Hematopoietic multipotent progenitor cell treated with erythropoietin and hydrocortisone succinate and interleukin-3 and kit ligand, for 8 days (in vitro differentiated cells): Measurements from ENCODE around the gene RPS27.
"Not testable (repeated sequence)": the region's sequence is repeated elsewhere in the genome, so short reads cannot be mapped to it uniquely, and the experiment has no call there.

Experiments used
- DNase-seq: peaks from one replicate; pipeline ENCODE4 v3.0.0-alpha.2; 2015

RPS27 gene

DNA sequence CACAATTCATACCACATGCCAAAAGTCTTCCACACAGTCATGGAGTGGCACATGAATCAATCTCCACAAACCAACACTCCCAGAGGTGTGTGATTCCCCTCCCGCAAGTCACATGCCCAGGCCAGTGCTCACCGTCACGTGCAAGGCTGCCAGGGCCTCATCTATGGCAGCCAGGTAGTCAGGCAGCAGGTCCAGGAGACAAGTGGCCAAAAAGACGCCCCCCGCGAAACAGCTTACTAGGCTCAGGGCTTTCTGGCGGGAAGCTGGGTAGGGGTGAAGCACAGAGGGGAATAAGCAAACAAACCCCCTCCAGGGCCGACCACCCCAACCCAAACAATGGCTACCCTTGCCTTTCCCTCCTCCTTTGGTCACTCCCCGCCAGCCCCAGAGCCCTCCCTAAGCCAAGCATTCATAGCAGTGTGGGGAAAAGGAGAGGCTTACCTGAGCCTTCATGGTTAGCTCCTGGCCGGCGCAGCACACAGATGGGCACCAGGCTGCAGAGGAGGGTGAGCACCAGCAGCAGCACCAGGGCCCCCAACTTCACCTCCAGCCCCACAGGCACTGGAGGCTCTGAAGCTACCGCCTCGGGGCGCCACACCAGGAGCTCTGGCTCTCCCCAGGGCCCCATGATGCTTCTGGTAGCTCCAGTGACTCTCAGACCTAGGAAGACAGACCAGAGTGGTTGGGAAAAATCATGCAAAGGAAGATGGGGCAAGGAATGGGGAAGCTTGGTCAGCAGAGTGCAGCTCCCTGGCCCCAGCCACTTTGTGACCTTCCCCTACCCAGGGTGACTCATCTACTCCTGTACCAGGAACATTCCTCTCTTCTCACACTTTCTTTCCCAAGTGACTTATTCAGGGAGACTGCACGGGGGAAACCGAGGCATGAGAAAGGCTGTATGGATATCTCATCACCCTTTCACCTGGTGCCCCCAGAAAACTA is 28.2 kb upstream of the RPS27 start:
- DNase-seq, result no peak

DNA sequence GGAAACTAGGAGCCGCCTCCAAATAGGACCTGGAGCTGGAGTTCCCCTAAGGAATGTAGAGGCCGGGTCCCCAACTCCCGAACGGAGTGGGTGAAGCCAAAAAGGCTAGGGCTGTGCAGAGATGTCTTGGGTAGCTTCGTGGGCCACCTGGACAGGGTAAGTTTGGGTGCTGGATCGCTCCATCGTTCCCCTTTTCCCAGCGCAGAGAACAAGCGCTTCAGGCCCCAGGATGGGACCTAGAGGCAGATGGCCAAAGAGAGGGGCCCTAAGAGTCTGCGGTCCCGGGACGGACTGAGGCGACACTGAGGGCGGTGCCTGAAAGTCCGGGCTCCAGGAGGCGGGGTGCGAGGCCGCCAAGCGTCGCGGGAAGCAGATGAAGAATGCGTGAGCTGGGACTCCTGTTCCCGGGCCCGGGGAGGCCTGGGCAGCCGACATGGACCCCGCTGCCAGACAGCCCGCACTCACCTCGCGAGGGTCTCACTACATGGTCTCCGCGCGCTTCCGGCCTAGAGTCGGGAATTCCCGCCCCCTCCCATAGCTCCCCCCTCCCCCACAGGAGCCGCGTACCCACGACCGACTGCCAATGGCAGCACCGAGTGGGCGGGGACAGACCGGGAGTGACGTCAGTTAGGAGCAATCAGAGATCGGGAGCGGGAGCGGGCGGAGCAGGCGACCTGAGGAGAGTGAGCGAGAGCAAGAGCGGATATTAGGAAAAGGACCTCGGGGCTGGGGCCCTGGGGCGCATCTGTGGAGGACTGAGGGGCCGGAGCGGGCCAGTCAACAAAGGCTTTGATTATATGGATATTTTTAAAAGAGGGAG is 27.3 kb upstream of the RPS27 start, which contains the start of gene SLC39A1:
SLC39A1 (minus strand) TSS at position 508 of the 820 bp plus-strand sequence. CDS start 822 bp downstream, outside the sequence.
- DNase-seq, result peak; percentile 97

DNA sequence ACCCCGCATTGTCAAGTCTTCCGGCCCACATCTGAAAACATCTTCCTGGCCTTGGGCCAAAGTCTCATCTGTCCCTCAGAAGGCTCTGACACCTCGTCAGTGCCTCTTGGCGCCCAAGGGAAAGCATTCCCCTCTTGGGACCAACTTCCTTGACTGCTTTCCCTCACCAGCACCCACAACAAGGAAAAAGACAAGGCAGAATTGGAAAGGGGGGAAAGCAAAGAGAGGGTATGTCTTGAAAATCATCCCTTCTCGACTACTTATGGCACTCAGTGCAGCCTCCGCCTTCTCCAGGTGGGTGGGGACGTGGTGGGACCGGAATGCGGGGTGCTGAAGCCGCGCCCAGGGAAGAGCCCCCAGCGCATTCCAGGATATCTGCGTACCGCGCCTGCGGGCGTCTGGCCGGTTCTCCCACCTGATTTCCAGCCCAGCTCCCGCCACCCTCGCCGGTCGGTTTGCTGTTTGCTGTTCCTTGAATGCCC is 26.7 kb upstream of the RPS27 start:
- DNase-seq, result no peak

DNA sequence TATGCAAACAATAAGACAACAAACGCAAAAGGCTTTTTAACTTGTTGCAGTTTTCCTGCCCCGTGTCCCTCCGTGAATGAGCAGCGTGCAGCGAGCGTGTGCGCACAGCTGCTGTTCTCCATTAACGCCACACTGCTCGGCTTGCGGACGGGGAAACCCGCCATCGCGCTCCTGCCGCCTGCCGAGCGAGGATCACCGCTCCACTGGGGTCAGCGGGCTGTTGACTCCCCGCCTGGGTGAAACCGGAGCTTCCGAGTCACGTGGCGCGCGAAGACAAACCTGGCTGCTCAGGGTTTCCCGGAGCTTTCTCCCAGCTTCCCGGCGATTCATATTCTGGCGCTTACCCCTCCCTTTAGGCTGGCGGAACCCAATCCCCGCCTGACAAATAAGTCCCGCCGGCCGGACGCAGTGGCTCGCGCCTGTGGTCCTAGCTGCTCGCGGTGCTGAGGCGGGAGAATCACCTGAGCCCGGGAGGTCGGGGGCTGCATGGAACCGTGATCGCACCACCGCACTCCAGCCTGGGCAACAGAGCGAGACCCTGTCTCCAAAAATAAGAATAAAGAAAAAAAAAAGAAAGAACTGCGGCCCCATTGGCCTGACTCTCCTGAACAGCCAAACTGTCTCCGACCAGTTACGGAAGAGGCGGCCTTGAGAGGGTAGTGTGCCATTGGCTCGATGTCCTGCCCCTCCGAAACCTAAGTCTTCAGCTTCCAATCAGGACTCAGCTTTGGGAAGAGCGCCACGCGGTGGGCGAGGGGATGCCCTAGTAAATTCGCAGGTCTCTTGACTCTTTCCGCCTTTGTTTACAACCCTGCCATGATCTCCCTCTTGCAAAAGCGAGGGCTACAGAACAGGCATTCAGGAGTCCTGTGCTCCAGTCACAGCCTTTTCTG is 23.2 kb upstream of the RPS27 start, which contains the start of gene CREB3L4:
CREB3L4 (plus strand) TSS at position 796 of the 893 bp plus-strand sequence. CDS start 624 bp downstream, outside the sequence.
- DNase-seq, result peak; percentile 99

DNA sequence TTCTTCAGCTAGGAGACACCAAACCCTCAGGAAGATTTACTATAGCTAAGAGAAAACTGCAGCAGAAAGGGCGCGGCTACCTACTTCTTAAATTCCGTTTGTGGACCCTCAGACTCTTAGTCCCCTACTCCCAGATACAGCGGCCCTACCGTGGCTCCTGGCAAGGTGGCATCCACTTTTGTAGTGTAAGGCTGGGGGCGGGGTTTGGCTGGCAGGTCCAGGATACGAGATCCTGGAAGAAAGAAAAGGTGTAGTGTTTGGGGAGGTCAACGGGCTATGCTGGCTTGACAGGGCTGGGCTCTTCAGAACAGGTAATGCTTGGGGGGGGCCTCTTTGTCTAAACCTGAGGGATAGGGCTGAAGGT is 22.6 kb upstream of the RPS27 start:
- DNase-seq, result no peak

DNA sequence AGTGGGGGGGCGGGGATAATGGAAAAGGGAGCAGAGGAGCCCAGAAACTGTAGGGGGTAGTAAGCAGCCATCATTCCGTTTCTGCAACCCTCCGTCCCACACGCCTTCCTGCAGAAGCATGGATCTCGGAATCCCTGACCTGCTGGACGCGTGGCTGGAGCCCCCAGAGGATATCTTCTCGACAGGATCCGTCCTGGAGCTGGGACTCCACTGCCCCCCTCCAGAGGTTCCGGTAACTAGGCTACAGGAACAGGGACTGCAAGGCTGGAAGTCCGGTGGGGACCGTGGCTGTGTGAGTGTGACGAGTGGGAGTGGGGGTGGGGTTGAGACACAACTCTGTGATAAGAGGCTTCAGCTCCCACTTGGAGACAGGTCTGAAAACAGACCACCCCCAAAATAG is 22.2 kb upstream of the RPS27 start:
- DNase-seq, result peak; percentile 19

DNA sequence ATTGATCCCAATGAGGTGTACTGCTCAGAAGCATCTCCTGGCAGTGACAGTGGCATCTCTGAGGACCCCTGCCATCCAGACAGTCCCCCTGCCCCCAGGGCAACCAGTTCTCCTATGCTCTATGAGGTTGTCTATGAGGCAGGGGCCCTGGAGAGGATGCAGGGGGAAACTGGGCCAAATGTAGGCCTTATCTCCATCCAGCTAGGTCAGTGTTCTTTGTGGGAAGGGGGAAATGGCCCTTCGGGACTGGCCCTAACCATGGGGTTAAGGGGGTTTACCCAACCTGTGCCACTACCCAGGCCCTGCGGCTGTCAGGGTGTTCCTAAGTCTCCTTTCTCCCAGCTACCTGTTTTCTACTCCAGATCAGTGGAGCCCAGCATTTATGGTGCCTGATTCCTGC is 21.6 kb upstream of the RPS27 start:
- no peak for DNase-seq

DNA sequence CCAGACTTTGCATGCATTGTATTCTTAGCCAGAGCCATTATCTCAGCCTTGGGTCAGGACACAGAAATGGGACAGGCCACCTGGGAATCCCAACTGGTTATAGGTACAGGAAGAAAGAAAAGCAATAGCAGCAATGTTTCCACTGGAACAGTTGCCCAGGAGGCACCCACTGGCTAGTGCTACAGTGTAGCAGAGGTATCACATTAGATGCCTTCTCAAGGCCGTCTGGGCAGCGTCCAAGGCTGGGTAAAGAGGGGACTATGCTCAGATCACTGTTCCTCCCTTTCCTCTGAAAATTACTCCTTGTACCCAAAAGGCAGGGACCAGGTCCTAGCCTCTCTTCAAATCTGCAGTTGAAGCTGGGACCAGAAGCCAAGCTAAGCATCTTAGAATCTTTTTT is 20.2 kb upstream of the RPS27 start:
- no peak for DNase-seq

DNA sequence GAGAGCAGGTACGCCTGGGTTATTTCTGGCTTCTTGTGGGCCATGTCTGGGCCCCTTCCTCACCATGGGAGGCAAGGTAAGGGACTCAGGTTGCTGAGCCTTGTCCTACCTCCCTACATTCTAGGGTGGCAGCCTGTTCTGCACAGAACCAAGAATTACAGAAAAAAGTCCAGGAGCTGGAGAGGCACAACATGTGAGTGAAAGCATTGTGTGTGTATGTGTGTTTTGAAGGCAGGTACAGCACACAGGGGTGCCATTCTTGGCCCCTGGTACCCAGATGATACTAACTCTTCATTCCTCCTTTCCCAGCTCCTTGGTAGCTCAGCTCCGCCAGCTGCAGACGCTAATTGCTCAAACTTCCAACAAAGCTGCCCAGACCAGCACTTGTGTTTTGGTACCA is 17.5 kb upstream of the RPS27 start:
- DNase-seq, result no peak

DNA sequence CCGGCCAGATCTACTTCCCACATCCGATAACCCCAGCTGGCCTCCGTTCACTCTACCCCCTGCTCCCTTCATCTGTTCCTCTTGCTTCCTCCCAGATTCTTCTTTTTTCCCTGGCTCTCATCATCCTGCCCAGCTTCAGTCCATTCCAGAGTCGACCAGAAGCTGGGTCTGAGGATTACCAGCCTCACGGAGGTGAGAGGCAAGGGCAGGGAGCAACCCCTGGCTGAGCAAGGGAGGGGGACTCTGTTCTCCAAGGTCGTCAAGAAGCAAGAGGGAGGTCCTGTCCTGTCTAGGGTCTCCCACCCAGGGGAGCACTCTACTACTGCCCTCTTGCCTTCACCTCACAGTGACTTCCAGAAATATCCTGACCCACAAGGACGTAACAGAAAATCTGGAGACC is 17.0 kb upstream of the RPS27 start:
- no peak for DNase-seq

DNA sequence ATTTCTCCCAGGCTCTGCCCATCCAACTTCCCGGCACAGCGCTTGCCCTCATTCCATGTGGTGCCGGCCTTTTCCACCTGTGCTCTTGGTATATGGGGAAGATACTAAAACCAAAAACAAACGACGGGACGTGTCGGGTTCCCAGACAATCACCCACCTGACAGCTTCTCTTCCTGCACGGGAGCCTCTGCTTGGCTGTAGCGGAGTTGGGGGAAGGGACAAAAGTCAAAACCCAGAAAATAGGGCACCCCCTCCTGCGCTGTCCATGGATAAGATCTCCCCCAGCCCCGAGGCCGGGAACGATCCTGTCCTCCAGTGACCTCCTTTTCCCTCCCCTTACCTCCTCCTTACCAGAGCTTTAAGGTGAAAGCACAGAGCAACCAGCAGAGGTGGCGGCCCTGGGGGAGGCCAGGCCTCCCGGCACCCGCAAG is 13.7 kb upstream of the RPS27 start:
- peak; percentile 49 for DNase-seq

DNA sequence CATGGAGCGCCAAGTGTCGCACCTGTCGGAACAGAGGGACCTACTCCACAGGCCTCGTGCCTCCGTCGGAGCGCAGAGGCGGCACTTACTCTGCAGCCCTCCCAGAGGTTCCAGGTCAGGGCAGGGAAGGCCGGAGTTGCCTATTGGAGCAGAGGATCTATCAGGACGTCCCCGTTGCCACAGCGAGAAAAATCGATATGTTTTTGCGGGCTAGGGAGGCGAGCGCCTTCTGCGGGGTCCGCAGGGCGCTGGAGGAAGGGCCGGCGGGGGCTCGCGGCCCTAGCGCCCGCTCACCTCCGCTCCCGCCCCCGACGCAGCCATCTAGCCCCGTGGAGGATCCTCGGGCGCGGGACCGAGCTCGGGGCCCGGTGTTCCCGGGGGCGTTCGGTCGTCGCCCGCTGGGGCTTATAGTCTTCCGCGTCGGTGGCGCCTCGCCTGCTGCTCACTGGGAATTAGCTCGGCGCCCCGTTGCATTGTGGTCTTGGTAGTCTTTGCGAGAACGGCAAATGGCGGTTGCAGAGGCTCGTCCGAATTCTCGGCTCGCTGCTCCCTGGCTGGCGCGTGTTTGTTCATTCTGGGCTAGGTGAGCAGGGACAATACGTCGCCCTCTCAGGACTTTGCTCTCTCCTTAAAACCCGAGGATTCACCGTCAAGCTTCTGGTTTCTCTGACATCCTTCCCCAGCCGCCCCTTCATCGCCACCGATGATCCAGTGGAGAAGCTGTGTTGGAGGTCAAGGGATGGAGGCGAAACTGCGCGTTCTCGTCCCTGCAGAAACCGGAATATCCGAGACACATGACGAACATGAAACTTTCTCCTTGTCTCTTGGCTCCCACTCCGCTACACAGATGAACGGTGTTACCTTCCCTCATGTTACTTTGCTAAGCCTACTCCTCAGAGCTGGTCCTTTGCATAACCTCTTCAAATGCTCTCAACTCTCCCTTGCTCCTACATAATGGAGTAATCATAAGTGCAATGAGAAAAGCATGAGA is 13.0 kb upstream of the RPS27 start, which contains the start of gene JTB:
JTB (minus strand) TSS at position 425 of the 991 bp plus-strand sequence; CDS start at position 3, 422 bp downstream.
- peak; percentile 89 for DNase-seq

DNA sequence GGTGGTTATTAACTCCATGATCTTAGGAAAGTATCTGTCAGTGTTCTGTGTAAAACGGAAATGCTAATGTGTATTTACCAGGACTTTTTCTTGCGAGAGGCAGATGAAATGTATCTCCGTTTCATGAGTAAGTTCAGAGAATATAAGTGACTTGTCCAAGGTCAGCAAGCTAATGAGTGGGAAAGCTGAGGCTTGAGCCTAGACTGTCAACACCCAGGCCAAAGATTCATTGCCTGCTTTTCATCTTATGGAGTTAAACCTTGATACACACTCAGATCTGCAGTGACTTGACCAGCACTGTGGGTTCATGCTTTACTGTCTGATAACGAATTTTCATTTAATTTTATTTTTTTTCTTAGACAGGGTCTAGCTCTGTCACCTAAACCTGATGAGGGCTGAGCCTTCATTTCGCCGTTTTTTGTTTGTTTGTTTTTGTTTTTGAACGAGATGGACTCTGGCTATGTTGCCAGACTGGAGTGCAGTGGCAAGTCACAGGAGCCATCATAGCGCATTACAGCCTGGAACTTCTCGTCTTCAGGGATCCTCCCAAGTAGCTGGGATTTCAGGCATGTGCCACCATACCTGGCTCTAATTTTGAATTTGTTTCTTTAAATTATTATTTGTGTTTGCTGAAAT is 12.2 kb upstream of the RPS27 start:
- peak; percentile 35 for DNase-seq

DNA sequence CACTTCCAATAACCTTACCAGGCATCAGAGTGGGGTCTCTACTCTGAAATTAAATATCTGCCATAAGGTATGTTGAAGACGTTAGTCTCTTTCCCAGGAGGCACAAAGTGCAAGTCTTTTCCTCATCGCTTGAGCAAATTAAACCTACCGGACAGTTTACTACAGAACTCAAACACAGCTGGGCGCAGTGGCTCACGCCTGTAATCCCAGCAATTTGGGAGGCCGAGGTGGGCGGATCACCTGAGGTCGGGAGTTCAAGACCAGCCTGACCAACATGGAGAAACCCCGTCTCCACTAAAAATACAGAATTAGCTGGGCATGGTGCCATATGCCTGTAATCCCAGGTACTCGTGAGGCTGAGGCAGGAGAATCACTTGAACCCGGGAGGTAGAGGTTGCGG is 11.5 kb upstream of the RPS27 start:
- DNase-seq, result not testable (repeated sequence)

DNA sequence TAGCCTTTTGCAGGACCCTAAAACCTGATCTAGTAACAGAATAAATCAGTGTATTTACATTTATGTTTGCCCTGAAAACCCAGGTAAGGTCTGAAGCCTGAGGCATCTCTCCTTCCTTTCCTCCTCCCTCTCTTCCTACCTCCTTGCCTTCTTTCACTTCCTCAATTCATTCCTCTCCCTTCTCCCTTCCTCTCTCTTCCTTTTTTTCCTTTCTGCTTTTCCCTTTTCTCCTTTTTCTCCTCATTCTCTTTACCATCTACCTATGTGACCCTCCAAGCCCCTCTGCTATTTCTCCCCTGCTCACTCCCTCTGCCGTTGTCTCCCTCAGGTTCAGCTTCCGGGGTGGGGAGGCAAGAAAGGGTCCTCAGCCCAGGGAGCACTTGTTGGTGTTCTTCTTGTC is 8.8 kb upstream of the RPS27 start:
- DNase-seq, result not testable (repeated sequence)

DNA sequence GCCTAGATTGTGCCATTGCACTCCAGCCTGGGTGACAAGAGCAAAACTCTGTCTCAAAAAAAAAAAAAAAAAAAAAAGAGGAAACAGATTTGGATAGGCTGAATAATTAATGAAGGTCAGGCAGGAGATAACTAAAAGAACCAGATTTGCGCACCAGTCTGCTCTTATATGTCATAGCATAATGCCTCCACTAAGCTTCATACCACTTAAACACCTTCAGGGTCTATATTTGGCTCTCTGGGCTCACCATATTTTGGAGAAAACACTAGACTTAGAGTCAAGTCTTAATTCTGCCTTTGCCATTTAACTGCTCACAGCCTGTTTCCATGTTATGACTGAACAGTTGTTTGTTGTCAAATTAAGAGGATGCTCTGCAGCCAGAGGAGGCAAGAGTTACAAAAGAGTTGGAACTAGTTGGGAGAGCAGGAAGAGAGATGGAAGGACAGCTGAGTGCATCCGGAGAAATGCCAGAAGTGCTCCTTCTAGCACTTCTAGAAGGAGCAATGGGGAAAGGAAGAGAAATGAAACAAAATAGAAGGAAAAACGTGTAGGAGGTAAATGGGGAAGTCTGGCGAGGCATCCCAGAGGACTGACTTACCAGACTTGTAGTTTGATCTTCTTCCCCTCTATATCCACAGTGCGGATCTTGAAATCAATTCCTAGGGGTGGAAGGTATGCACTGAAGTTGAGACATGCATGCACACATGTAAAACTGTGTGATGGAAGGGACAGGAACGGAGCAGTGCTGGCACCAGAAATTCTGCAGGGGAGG is 6.3 kb upstream of the RPS27 start:
- no peak for DNase-seq

DNA sequence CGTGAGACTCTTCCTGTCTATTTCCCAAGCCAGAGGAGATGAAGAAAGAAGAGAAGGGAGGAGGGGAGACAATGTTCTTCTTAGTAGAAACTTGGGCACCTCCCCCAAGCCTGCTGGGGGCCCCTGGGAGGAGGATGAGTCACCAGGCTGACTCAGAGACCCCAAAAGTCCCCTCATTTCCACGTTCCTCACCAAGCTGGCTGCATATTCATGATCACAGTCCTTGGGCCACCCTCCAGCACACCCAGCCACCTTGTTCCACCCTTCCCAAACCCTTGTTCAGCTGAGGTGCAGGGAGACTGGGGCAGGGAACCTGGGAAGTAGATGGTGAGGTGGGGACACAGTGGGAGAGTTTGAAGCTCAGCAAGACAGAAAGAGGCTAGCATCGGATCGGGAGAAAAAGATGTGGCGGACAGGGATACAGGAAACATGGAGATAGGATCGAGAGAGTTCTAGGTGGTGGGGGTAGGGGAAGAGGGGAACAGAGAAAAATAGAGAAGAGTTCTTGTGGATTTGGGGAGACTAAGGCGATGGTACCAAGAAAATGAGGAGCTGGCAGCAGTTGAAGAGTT is 5.1 kb upstream of the RPS27 start:
- DNase-seq, result peak; percentile 27

DNA sequence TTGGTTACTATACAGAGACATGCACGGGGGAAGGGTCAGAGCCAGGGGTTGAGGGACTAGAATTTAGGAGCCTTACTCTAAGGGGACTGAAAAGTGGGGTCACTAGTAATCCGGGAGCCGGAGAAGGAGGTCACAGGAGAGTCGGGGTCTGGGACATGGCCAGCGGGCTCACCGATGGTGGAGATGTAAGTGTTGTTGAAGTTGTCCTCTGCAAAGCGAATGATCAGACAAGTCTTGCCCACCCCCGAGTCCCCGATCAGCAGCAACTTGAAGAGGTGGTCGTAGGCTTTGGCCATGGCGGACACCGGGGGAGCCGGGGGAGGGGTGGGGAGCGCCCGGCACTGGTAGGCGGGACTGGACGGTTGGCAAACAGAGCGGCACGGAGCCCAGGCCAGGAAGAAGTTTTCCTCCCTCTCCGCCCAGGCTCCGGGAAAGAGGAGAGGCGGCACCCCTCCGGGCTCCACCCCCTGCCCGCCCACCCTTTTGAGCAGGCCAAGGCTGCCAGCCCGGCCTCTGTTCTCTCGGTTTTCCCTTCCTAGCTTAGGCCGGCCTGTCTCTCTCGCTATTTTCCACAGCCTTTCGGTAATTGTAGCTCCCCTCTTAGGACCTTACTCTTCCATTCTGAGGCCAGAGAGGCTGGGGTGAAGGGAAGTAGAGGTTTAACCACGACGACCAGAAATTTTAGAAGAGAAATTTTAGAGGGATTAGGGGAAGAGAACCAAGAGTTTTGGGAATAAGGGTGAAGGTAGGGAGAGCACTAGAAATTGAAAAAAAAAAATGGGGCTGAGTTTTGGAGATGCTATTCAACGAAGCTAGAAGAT is 4.4 kb upstream of the RPS27 start, which contains the start of gene RAB13:
RAB13 (minus strand) TSS at position 399 of the 821 bp plus-strand sequence; CDS start at position 296, 103 bp downstream.
- peak; percentile 83 for DNase-seq
